Ovary (tissue), 3 donors: ENCODE data around the gene FBXL15.

Experiments
- EP300 ChIP-seq: sonication (generic); formaldehyde crosslinking; IDR thresholded peaks from one replicate; pipeline ENCODE4 v1.6.1; 2017; ENCODE audit warnings: antibody characterized with exemption
- POLR2A ChIP-seq: fragments of 450-650 bp; IDR thresholded peaks from one replicate; pipeline ENCODE4 v1.6.1; 2017; ENCODE audit warnings: antibody characterized with exemption, mild to moderate bottlenecking, moderate library complexity
- TF ChIP-seq, protein P1 (sequence below), 3 donors: fragments of 450-650 bp in 2 of 3; fragments of 200-600 bp in 1 of 3; IDR thresholded peaks; one replicate each; pipeline versions ENCODE4 v1.5.1 to v1.8.0; 2016 to 2022; ENCODE audit warnings: antibody characterized with exemption in 3 of 3, mild to moderate bottlenecking in 1 of 3
- donor health status: DM: no; HTN: no; CAD: no.

DNA sequence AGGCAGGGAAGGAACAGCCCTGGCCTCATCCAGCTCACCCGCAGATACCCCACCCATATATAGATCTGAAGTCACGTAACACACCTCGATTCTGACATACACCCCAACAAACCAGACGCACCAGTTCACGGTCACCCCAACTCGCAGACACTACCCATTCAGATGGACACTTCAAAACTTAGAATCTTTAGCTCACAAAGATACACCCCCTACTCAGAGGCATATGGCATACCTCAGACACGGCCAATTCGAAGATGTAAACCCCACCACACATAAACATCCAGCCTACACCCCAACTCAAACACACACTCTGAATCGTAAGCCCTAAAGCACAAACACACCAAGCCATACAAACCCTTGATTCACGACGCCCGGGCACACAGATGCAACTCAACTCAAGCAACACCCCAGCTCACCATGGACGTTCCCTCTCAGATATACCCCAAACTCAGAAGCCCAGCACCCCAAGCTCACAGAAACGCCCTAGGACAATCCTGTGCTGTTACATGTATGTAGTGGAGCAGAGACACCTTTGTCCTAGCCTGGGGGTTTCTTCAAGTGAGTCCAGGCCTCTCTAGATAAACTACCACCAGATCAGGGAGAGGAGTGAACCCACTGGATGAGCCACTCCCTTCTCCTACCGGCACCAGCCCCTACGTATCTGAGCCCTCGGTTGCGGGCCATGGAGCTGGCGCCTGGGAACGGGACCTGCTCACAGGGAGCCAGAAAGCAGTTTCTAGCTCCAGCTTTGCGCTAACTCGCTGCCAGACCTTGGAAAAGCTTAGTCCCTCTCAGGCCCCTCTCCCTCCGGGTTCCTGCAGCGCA lies 10.8 kb upstream of the FBXL15 start:
- no peak for TF ChIP-seq POLR2A
- TF ChIP-seq, protein P1, sequence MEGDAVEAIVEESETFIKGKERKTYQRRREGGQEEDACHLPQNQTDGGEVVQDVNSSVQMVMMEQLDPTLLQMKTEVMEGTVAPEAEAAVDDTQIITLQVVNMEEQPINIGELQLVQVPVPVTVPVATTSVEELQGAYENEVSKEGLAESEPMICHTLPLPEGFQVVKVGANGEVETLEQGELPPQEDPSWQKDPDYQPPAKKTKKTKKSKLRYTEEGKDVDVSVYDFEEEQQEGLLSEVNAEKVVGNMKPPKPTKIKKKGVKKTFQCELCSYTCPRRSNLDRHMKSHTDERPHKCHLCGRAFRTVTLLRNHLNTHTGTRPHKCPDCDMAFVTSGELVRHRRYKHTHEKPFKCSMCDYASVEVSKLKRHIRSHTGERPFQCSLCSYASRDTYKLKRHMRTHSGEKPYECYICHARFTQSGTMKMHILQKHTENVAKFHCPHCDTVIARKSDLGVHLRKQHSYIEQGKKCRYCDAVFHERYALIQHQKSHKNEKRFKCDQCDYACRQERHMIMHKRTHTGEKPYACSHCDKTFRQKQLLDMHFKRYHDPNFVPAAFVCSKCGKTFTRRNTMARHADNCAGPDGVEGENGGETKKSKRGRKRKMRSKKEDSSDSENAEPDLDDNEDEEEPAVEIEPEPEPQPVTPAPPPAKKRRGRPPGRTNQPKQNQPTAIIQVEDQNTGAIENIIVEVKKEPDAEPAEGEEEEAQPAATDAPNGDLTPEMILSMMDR (IDR thresholded peaks at IDR 0.05): no peak
- TF ChIP-seq EP300: no peak
